OCI-LY7 (cell line): ENCODE results near the gene TOP3A.

ENCODE experiments used
- EZH2phosphoT487 ChIP-seq: fragments of 200-600 bp; sonication (generic); IDR thresholded peaks from 2 replicates; pipeline ENCODE4 v1.6.1; 2018; ENCODE audit warnings: low read depth, borderline replicate concordance, mild to moderate bottlenecking, mixed run types, antibody characterized with exemption, low read length, moderate library complexity, mixed read lengths
- TF ChIP-seq, protein P1 (sequence below): fragments of 200-600 bp; sonication (generic); conservative IDR thresholded peaks from 2 replicates; pipeline ENCODE4 v1.5.1; 2014; ENCODE audit warnings: mild to moderate bottlenecking, antibody characterized with exemption, low read length, moderate library complexity, mixed read lengths

- TF ChIP-seq, protein P1, sequence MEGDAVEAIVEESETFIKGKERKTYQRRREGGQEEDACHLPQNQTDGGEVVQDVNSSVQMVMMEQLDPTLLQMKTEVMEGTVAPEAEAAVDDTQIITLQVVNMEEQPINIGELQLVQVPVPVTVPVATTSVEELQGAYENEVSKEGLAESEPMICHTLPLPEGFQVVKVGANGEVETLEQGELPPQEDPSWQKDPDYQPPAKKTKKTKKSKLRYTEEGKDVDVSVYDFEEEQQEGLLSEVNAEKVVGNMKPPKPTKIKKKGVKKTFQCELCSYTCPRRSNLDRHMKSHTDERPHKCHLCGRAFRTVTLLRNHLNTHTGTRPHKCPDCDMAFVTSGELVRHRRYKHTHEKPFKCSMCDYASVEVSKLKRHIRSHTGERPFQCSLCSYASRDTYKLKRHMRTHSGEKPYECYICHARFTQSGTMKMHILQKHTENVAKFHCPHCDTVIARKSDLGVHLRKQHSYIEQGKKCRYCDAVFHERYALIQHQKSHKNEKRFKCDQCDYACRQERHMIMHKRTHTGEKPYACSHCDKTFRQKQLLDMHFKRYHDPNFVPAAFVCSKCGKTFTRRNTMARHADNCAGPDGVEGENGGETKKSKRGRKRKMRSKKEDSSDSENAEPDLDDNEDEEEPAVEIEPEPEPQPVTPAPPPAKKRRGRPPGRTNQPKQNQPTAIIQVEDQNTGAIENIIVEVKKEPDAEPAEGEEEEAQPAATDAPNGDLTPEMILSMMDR, result no peak
- TF ChIP-seq EZH2phosphoT487, result no peak
These were observed 79.0 kb downstream of the TOP3A start for GRCh38 chr17:18235743-18236256.
